SU-DHL-6 (cell line): ENCODE data around the gene BCLAF3.

ENCODE experiments used
- H2AFZ ChIP-seq: fragments of 200-600 bp; sonication (generic); 2 replicates; pipeline ENCODE4 v1.6.1; 2014; ENCODE audit warnings: low read depth, mild to moderate bottlenecking, moderate library complexity, mixed read lengths, antibody characterized with exemption, low read length; ENCODE audit not compliant: severe bottlenecking
- H3F3A ChIP-seq: fragments of 200-600 bp; shearing (Covaris generic); 2 replicates; pipeline ENCODE4 v1.6.0; 2016; ENCODE audit warnings: antibody characterized with exemption, mild to moderate bottlenecking; ENCODE audit not compliant: insufficient read depth
- H3K27ac ChIP-seq: fragments of 200-600 bp; sonication (generic); 2 replicates; pipeline ENCODE4 v1.5.1; 2016; ENCODE audit warnings: low read depth, mild to moderate bottlenecking, low read length, moderate library complexity, mixed read lengths
- H3K27me3 ChIP-seq: fragments of 200-600 bp; sonication (generic), shearing (Covaris generic); 2 replicates; pipeline ENCODE4 v1.6.0; 2014; ENCODE audit warnings: mild to moderate bottlenecking, low read length
- H3K36me3 ChIP-seq: fragments of 200-600 bp; sonication (generic); 2 replicates; pipeline ENCODE4 v1.6.1; 2014; ENCODE audit warnings: mild to moderate bottlenecking, low read length, mixed read lengths
- H3K4me2 ChIP-seq: fragments of 300-600, 200-600 bp; shearing (Covaris generic), sonication (generic); 2 replicates; pipeline ENCODE4 v1.6.0; 2014; ENCODE audit warnings: low read length, low read depth, mild to moderate bottlenecking; ENCODE audit not compliant: poor library complexity, severe bottlenecking
- H3K4me3 ChIP-seq: fragments of 200-600 bp; sonication (generic); 2 replicates; pipeline ENCODE4 v1.5.1; 2014; ENCODE audit warnings: antibody characterized with exemption, low read length, mild to moderate bottlenecking, mixed read lengths; ENCODE audit not compliant: insufficient read depth, poor library complexity, severe bottlenecking
- H3K79me2 ChIP-seq: fragments of 200-600 bp; sonication (generic); 2 replicates; pipeline ENCODE4 v1.6.1; 2014; ENCODE audit warnings: mild to moderate bottlenecking, low read length, moderate library complexity; ENCODE audit not compliant: insufficient read depth
- H3K9ac ChIP-seq: fragments of 200-600 bp; sonication (generic); 2 replicates; pipeline ENCODE4 v1.7.0; 2014; ENCODE audit warnings: mild to moderate bottlenecking, low read length
- H3K9me2 ChIP-seq: fragments of 200-600 bp; sonication (generic); replicated peaks from 2 replicates; pipeline ENCODE4 v1.6.1; 2014; ENCODE audit warnings: low read length; ENCODE audit not compliant: insufficient read depth
- H3K9me3 ChIP-seq: fragments of 200-600 bp; sonication (generic); 2 replicates; pipeline ENCODE4 v1.6.1; 2014; ENCODE audit warnings: low read length, mixed read lengths; ENCODE audit not compliant: insufficient read depth
- H4K20me1 ChIP-seq: fragments of 200-600 bp; sonication (generic); 2 replicates; pipeline ENCODE4 v1.6.1; 2014; ENCODE audit warnings: low read depth, mild to moderate bottlenecking, antibody characterized with exemption, low read length, moderate library complexity, mixed read lengths
- EZH2phosphoT487 ChIP-seq: fragments of 200-600 bp; sonication (generic), shearing (Covaris generic); conservative IDR thresholded peaks from 2 replicates; pipeline ENCODE4 v1.6.1; 2018; ENCODE audit warnings: mild to moderate bottlenecking, antibody characterized with exemption, low read length, moderate library complexity, mixed read lengths
- TF ChIP-seq, protein P1 (sequence below): fragments of 200-600 bp; sonication (generic); IDR thresholded peaks from one replicate; pipeline ENCODE4 v1.5.1; 2017; ENCODE audit warnings: antibody characterized with exemption, mild to moderate bottlenecking, low read length, moderate library complexity; ENCODE audit not compliant: insufficient read depth, poor library complexity, severe bottlenecking

BCLAF3 gene

DNA sequence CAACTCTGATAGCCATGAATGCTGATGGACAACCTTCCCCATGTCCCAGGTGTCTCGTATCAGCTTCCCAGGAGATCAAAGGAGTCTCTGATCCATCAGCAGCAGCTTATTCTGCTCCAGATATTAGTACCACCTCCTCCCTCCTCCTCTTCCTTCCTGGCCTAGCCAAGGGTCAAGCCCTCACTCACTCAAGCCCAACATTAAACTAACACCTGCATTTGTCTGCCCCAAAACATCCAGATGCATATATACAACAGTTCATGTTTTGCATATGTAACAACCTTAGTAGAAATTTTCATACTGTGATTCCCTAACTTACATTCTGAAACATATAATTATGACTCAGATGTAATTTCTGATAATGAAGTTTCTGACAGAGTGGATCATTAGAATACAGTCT, 29.9 kb downstream of the BCLAF3 start:
- Histone ChIP-seq H3K27me3 (no peaks in the 10 kb centered on the region), H3K4me2 (no peak overlapping the region), H3K9me3 (no peaks in the 10 kb centered on the region)

DNA sequence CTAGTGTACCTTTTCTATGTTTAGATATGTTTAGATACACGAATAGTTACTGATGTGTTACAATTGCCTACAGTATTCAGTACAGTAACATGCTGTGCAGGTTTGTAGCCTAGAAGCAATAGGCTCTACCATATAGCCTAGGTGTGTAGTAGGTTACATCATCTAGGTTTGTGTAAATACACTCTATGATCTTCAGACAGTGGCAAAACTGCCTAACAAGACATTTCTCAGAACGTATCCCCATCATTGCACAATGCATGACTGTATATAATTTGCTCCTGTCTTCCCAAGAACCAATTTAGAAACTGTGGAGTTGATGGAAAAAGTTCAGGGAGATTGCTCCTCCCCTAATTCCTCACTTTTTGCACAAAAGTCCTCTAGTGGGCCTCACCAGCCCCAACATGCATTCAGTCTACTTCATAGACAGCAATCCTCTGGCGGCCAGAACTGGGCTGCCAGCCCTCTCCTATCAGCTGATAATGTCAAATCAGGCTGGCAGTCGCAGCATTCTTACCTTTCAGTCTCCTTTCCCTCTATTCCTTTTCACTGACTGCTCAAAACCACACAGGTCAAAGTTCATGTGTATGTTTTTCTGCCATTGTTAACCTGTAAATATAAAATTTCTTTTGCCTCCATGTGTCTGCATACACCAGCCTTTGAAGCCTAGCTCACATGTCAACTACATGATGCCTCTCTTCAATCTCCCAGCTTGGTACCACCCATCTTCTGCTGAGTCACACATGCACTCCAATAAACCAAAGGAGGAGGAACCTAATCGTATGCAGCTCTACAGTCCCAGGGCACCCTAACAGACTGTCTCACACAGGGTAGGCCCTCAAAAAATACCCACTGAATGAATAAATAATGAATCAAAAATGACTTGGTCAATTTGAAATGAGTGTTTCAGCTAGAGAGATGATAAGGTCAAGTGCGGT, 32.0 kb downstream of the BCLAF3 start:
- H3K4me2 ChIP-seq = no peak overlapping the region
- H3K9ac ChIP-seq = no peak overlapping the region
- no peaks in the 10 kb centered on the region for H3K9me3 ChIP-seq
- H3F3A ChIP-seq = no peaks in the 10 kb centered on the region
- no peaks in the 10 kb centered on the region for H3K27me3 ChIP-seq
- H4K20me1 ChIP-seq = no peaks in the 10 kb centered on the region
- no peaks in the 10 kb centered on the region for H3K9me2 ChIP-seq
- no peak overlapping the region for H2AFZ ChIP-seq
- H3K79me2 ChIP-seq = no peaks in the 10 kb centered on the region
- no peak overlapping the region for H3K4me3 ChIP-seq
- TF ChIP-seq, protein P1, sequence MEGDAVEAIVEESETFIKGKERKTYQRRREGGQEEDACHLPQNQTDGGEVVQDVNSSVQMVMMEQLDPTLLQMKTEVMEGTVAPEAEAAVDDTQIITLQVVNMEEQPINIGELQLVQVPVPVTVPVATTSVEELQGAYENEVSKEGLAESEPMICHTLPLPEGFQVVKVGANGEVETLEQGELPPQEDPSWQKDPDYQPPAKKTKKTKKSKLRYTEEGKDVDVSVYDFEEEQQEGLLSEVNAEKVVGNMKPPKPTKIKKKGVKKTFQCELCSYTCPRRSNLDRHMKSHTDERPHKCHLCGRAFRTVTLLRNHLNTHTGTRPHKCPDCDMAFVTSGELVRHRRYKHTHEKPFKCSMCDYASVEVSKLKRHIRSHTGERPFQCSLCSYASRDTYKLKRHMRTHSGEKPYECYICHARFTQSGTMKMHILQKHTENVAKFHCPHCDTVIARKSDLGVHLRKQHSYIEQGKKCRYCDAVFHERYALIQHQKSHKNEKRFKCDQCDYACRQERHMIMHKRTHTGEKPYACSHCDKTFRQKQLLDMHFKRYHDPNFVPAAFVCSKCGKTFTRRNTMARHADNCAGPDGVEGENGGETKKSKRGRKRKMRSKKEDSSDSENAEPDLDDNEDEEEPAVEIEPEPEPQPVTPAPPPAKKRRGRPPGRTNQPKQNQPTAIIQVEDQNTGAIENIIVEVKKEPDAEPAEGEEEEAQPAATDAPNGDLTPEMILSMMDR = no peak
- no peak for TF ChIP-seq EZH2phosphoT487
- H3K36me3 ChIP-seq = no peaks in the 10 kb centered on the region
- H3K27ac ChIP-seq = no peak overlapping the region

More for the DNA sequence above, 29.9 kb downstream of the BCLAF3 start:
- Histone ChIP-seq H4K20me1 (no peaks in the 10 kb centered on the region), H3K27ac (no peak overlapping the region), H2AFZ (no peak overlapping the region), H3K9ac (no peak overlapping the region), H3K36me3 (0 out of 2 replicates have a peak, but pooled peaks cover 2% of the 10 kb centered on the region), H3F3A (no peaks in the 10 kb centered on the region), H3K4me3 (no peak overlapping the region), H3K9me2 (no peaks in the 10 kb centered on the region), H3K79me2 (no peaks in the 10 kb centered on the region)
- TF ChIP-seq EZH2phosphoT487 = no peak
- TF ChIP-seq, protein P1 = no peak

DNA sequence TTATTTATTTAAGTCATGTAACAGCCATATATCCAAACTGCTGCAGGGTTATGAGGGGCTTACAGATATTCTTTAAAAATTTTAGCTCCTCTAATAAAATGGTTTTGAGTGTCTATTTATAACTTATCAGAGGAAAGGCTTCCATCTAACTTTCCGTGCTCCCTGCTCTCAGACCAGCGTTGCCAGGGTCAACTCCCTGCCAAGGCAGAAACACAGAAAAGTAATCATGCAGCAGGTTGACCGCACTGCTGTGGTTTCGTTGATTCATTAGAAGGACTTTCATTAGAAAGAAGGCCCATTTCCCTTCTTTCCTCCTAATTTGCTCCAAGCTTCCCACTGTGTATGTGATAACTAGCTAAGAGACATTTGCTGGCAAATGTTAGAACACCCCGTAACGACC, 33.9 kb downstream of the BCLAF3 start:
- H3K9me2 ChIP-seq = no peaks in the 10 kb centered on the region
- no peak overlapping the region for H2AFZ ChIP-seq
- no peaks in the 10 kb centered on the region for H3K36me3 ChIP-seq
- H3K79me2 ChIP-seq = no peaks in the 10 kb centered on the region
- H3K27ac ChIP-seq = no peak overlapping the region
- no peak overlapping the region for H3K4me2 ChIP-seq
- H4K20me1 ChIP-seq = no peaks in the 10 kb centered on the region
- no peaks in the 10 kb centered on the region for H3K9me3 ChIP-seq
- H3K27me3 ChIP-seq = no peaks in the 10 kb centered on the region
- TF ChIP-seq EZH2phosphoT487 = no peak
- TF ChIP-seq, protein P1 = no peak
- no peak overlapping the region for H3K4me3 ChIP-seq
- H3K9ac ChIP-seq = no peak overlapping the region
- H3F3A ChIP-seq = no peaks in the 10 kb centered on the region
